IMR-90 (cell line): ENCODE results near the gene SMC1B. TPM values are rescaled to one million over a fixed set of nuclear protein-coding genes. Genes with fewer than 3 reads are reported as not detected.

ENCODE experiments used
- ATAC-seq: fragments of 200-7000 bp; cut with Tn5 transposase; 2 replicates; pipeline ENCODE4 v1.9.1; 2020; ENCODE audit warnings: low read depth, mild to moderate bottlenecking, moderate library complexity
- BruUV-seq: library from RNA; stranded (reverse); fragments of 400-500 nt; replicated peaks from 2 replicates; lab custom pipeline; 2021; lab: Mats Ljungman, UMichigan
- CTCF ChIA-PET: fragments of 300-600 bp; formaldehyde crosslinking; extraction: SDS; loops from one replicate; lab custom pipeline; 2021; ENCODE audit warnings: antibody characterized with exemption; lab: Yijun Ruan, JAX
- POLR2A ChIA-PET: fragments of 300-600 bp; sonication (Branson Sonifier 250); formaldehyde crosslinking; loops from one replicate; lab custom pipeline; 2022; ENCODE audit warnings: antibody characterized with exemption; ENCODE audit not compliant: unreplicated experiment; lab: Charles Lee
- DNase-seq: peaks from one replicate; pipeline ENCODE4 v3.0.0; 2013
- H2AFZ ChIP-seq: replicated peaks from 2 replicates; pipeline ENCODE3; 2013; ENCODE audit warnings: low read length, mild to moderate bottlenecking; ENCODE audit not compliant: poor library complexity
- H2AK5ac ChIP-seq: 2 replicates; pipeline ENCODE4 v1.6.1; 2013; ENCODE audit warnings: low read depth, low read length, inconsistent platforms
- H2AK9ac ChIP-seq: replicated peaks from 2 replicates; pipeline ENCODE3; 2013; ENCODE audit warnings: mild to moderate bottlenecking, low read depth, low read length, moderate library complexity; ENCODE audit not compliant: poor library complexity
- H2BK120ac ChIP-seq: 2 replicates; pipeline ENCODE4 v1.6.1; 2013; ENCODE audit warnings: low read depth, low read length, inconsistent platforms
- H2BK15ac ChIP-seq: 3 replicates; pipeline ENCODE4 v1.6.1; 2013; ENCODE audit warnings: low read depth, low read length, inconsistent platforms
- H2BK20ac ChIP-seq: 2 replicates; pipeline ENCODE4 v1.6.1; 2013; ENCODE audit warnings: low read depth, mild to moderate bottlenecking, inconsistent platforms, low read length, moderate library complexity
- H2BK5ac ChIP-seq: 2 replicates; pipeline ENCODE4 v1.6.1; 2013; ENCODE audit warnings: mild to moderate bottlenecking, low read depth, low read length, inconsistent platforms; ENCODE audit not compliant: poor library complexity, severe bottlenecking
- H3K14ac ChIP-seq: replicated peaks from 2 replicates; pipeline ENCODE4 v1.6.1; 2013; ENCODE audit warnings: low read depth, low read length, inconsistent platforms
- H3K18ac ChIP-seq: 2 replicates; pipeline ENCODE4 v1.6.1; 2013; ENCODE audit warnings: low read depth, low read length, control low read depth
- H3K23ac ChIP-seq: 2 replicates; pipeline ENCODE4 v1.6.1; 2013; ENCODE audit warnings: low read depth, low read length, inconsistent platforms
- H3K27ac ChIP-seq: 2 replicates; pipeline ENCODE4 v1.5.1; 2013; ENCODE audit warnings: mild to moderate bottlenecking, control low read depth, low read length; ENCODE audit not compliant: insufficient read depth
- H3K27me3 ChIP-seq: 2 replicates; pipeline ENCODE4 v1.6.1; 2013; ENCODE audit warnings: low read length; ENCODE audit not compliant: control insufficient read depth, insufficient read depth
- H3K36me3 ChIP-seq: 2 replicates; pipeline ENCODE4 v1.6.1; 2013; ENCODE audit warnings: low read length, mixed read lengths; ENCODE audit not compliant: control insufficient read depth, insufficient read depth
- H3K4ac ChIP-seq: 2 replicates; pipeline ENCODE4 v1.6.1; 2013; ENCODE audit warnings: low read depth, low read length, inconsistent platforms
- H3K4me1 ChIP-seq: 2 replicates; pipeline ENCODE4 v1.6.1; 2013; ENCODE audit warnings: low read length, mixed read lengths; ENCODE audit not compliant: control insufficient read depth, insufficient read depth
- H3K4me2 ChIP-seq: 2 replicates; pipeline ENCODE4 v1.6.1; 2013; ENCODE audit warnings: low read depth, mild to moderate bottlenecking, control low read depth, low read length, moderate library complexity
- H3K4me3 ChIP-seq: 2 replicates; pipeline ENCODE4 v1.5.1; 2013; ENCODE audit warnings: low read depth, mild to moderate bottlenecking, control low read depth, low read length, moderate library complexity; ENCODE audit not compliant: insufficient read depth
- H3K56ac ChIP-seq: 2 replicates; pipeline ENCODE4 v1.6.1; 2013; ENCODE audit warnings: low read length, inconsistent platforms; ENCODE audit not compliant: insufficient read depth; ENCODE audit errors: extremely low read depth
- H3K79me1 ChIP-seq, 2 experiments: 2 replicates each; pipeline ENCODE4 v1.6.1; 2013; ENCODE audit warnings: low read length in 2 of 2, inconsistent platforms in 1 of 2, low read depth in 1 of 2
- H3K9ac ChIP-seq: 2 replicates; pipeline ENCODE4 v1.6.1; 2013; ENCODE audit warnings: low read depth, low read length, control low read depth
- H3K9me1 ChIP-seq: 2 replicates; pipeline ENCODE4 v1.6.1; 2013; ENCODE audit warnings: low read length, inconsistent platforms; ENCODE audit not compliant: insufficient read depth
- H3K9me3 ChIP-seq: 2 replicates; pipeline ENCODE4 v1.6.1; 2013; ENCODE audit warnings: low read length; ENCODE audit not compliant: control insufficient read depth, insufficient read depth
- H4K20me1 ChIP-seq: 2 replicates; pipeline ENCODE4 v1.6.1; 2013; ENCODE audit warnings: low read length, inconsistent platforms; ENCODE audit not compliant: insufficient read depth
- H4K5ac ChIP-seq: 2 replicates; pipeline ENCODE4 v1.6.1; 2013; ENCODE audit warnings: mild to moderate bottlenecking, low read depth, low read length, control low read depth
- H4K8ac ChIP-seq, 2 experiments: 2 replicates each; pipeline ENCODE4 v1.6.1; 2013; ENCODE audit warnings: low read depth in 2 of 2, low read length in 2 of 2, control low read depth in 1 of 2, inconsistent platforms in 1 of 2
- H4K91ac ChIP-seq: 2 replicates; pipeline ENCODE4 v1.6.1; 2013; ENCODE audit warnings: low read depth, low read length, inconsistent platforms; ENCODE audit not compliant: insufficient read depth
- BHLHE40 ChIP-seq: fragments of 150-350 bp; IDR thresholded peaks from 2 replicates; pipeline ENCODE4 v1.6.1; 2016; ENCODE audit warnings: mild to moderate bottlenecking, low read depth, low read length
- CEBPB ChIP-seq: IDR thresholded peaks from 2 replicates; pipeline ENCODE4 v1.6.1; 2012; ENCODE audit warnings: low read depth, low read length, improper control_type of control experiment
- CHD1 ChIP-seq: IDR thresholded peaks from 2 replicates; pipeline ENCODE4 v1.6.1; 2012; ENCODE audit warnings: low read depth, low read length, improper control_type of control experiment
- CTCF ChIP-seq: conservative IDR thresholded peaks from 2 replicates; pipeline ENCODE4 v1.5.1; 2012; ENCODE audit warnings: mild to moderate bottlenecking, low read depth, low read length, improper control_type of control experiment
- ELK1 ChIP-seq: fragments of 150-350 bp; IDR thresholded peaks from 2 replicates; pipeline ENCODE4 v1.6.1; 2016; ENCODE audit warnings: low read depth, mild to moderate bottlenecking, low read length, moderate library complexity, borderline replicate concordance
- FOS ChIP-seq: fragments of 150-350 bp; IDR thresholded peaks from 2 replicates; pipeline ENCODE4 v1.6.1; 2016; ENCODE audit warnings: low read depth, low read length
- MAFK ChIP-seq: IDR thresholded peaks from 2 replicates; pipeline ENCODE4 v1.6.1; 2012; ENCODE audit warnings: low read depth, low read length, improper control_type of control experiment
- MAZ ChIP-seq: IDR thresholded peaks from 2 replicates; pipeline ENCODE4 v1.6.1; 2012; ENCODE audit warnings: low read depth, mild to moderate bottlenecking, low read length, improper control_type of control experiment, moderate library complexity, borderline replicate concordance
- MXI1 ChIP-seq: IDR thresholded peaks from 2 replicates; pipeline ENCODE4 v1.6.1; 2012; ENCODE audit warnings: low read depth, mild to moderate bottlenecking, low read length, moderate library complexity, borderline replicate concordance
- NFE2L2 ChIP-seq: fragments of 150-350 bp; IDR thresholded peaks from 2 replicates; pipeline ENCODE4 v1.6.1; 2016; ENCODE audit warnings: low read depth, mild to moderate bottlenecking, low read length
- POLR2A ChIP-seq: IDR thresholded peaks from 2 replicates; pipeline ENCODE4 v1.6.1; 2012; ENCODE audit warnings: mild to moderate bottlenecking, low read depth, low read length
- RAD21 ChIP-seq: IDR thresholded peaks from 2 replicates; pipeline ENCODE4 v1.6.1; 2012; ENCODE audit warnings: low read length, improper control_type of control experiment
- RCOR1 ChIP-seq: IDR thresholded peaks from 2 replicates; pipeline ENCODE4 v1.6.1; 2012; ENCODE audit warnings: mild to moderate bottlenecking, low read length, improper control_type of control experiment; ENCODE audit not compliant: insufficient replicate concordance
- RFX5 ChIP-seq: IDR thresholded peaks from 2 replicates; pipeline ENCODE4 v1.8.0; 2012; ENCODE audit warnings: low read depth, mild to moderate bottlenecking, low read length, moderate library complexity
- SMC3 ChIP-seq: fragments of 150-350 bp; IDR thresholded peaks from 2 replicates; pipeline ENCODE4 v1.6.1; 2016; ENCODE audit warnings: low read depth, mild to moderate bottlenecking, antibody characterized with exemption, low read length, moderate library complexity
- USF2 ChIP-seq: fragments of 150-350 bp; IDR thresholded peaks from 2 replicates; pipeline ENCODE4 v1.6.1; 2017; ENCODE audit warnings: mild to moderate bottlenecking, antibody characterized with exemption, low read length, low read depth
- WGBS, 2 experiments: methylation state at CpG; one replicate each; pipeline versions ENCODE4 v1.1.5 to v1.1.7; 2013; ENCODE audit warnings: missing lambda C conversion rate in 2 of 2; ENCODE audit not compliant: insufficient read length in 1 of 2; ENCODE audit errors: extremely low coverage in 2 of 2; 5-methylcytosine and 5-hydroxymethylcytosine counted together
- dilution Hi-C: fragments of 300-500 bp; cut with HindIII; formaldehyde crosslinking; loops from one replicate; pipeline ENCODE4 v1.14.3; 2018; ENCODE audit warnings: low sequenced_read_pairs; ENCODE audit not compliant: unreplicated experiment
- in situ Hi-C: fragments of 300-500 bp; cut with MboI; formaldehyde crosslinking; loops from 3 replicates; pipeline ENCODE4 v1.14.3; 2019; ENCODE audit warnings: low sequenced_read_pairs, inconsistent platforms, mixed read lengths
- intact Hi-C: fragments of 100-400 bp; cut with micrococcal nuclease; formaldehyde crosslinking; loops from 2 replicates; pipeline ENCODE4 v1.10.0; 2022
- polyA plus RNA-seq, 3 experiments: library from polyadenylated mRNA; depleted of rRNA; stranded (reverse); fragments of >200 nt; gene quantifications; 2 replicates each; pipeline ENCODE4 v1.2.3, GENCODE V29; 2012; ENCODE audit warnings: low replicate concordance in 1 of 3
- total RNA-seq: library from RNA; depleted of rRNA; stranded (reverse); fragments of >200 nt; gene quantifications from 2 replicates; pipeline ENCODE4 v1.2.3, GENCODE V29; 2012

The SMC1B gene
- total and polyA plus RNA-seq, 2 of the 4 experiments (the other 2 are of a cell fraction): not detected

- H3K9ac ChIP-seq: no peak overlapping the region
- no peak overlapping the region for H3K4me3 ChIP-seq
- dilution Hi-C loops: no loop called here
- H4K91ac ChIP-seq: 0 out of 2 replicates have a peak overlapping the region, but pooled peaks have one; percentile 61
- CTCF ChIA-PET: no interaction called here
- ATAC-seq: no peak
- no peak overlapping the region for H2BK20ac ChIP-seq
- no peak overlapping the region for H3K18ac ChIP-seq
- H3K4ac ChIP-seq: peak overlapping the region; percentile 72; the same call in 1 of the 2 replicates
- H4K8ac ChIP-seq: peak overlapping the region in 1 of 2 experiments; percentile 92; a peak in 1 of 4 replicates
- no peaks in the 10 kb centered on the region for H3K79me1 ChIP-seq
- POLR2A ChIA-PET: no interaction called here
- H2AK9ac ChIP-seq: peak overlapping the region; percentile 95
- H3K23ac ChIP-seq: no peak overlapping the region
- H4K5ac ChIP-seq: no peak overlapping the region
- no peaks in the 10 kb centered on the region for H4K20me1 ChIP-seq
- no peak for TF ChIP-seq CHD1
- no peak for TF ChIP-seq POLR2A
- TF ChIP-seq FOS: no peak
- no peak for TF ChIP-seq NFE2L2
- TF ChIP-seq USF2: no peak
- TF ChIP-seq ELK1: no peak
- TF ChIP-seq RFX5: no peak
- TF ChIP-seq SMC3: no peak
- TF ChIP-seq RAD21: no peak
- no peak for TF ChIP-seq BHLHE40
- no peak for TF ChIP-seq MAFK
- TF ChIP-seq CTCF: no peak
- no peak for TF ChIP-seq MXI1
- no peak for TF ChIP-seq CEBPB
- no peak for TF ChIP-seq RCOR1
- TF ChIP-seq MAZ: no peak
- H2AK5ac ChIP-seq: no peak overlapping the region
- no peak overlapping the region for H2AFZ ChIP-seq
- peaks cover under 1% of the 10 kb centered on the region; the same call in 1 of the 2 replicates for H3K27me3 ChIP-seq
- peak overlapping the region; percentile 7; the same call in 1 of the 3 replicates for H2BK15ac ChIP-seq
- in situ Hi-C loops: loop anchor here (5.0 kb wide), 1 partner anchor 168 kb away; no protein-coding TSS in a partner anchor
- intact Hi-C loops: loop anchor here (1.0 to 5.0 kb wide), 3 partner anchors 118 to 333 kb away; no protein-coding TSS in a partner anchor
- H3K14ac ChIP-seq: no peak overlapping the region
- H3K56ac ChIP-seq: peak overlapping the region; percentile 17; the same call in 1 of the 2 replicates
- no peaks in the 10 kb centered on the region for H3K9me3 ChIP-seq
- no peak for DNase-seq
- no peaks in the 10 kb centered on the region for H3K9me1 ChIP-seq
- no peak overlapping the region for H3K27ac ChIP-seq
- H3K36me3 ChIP-seq: no peaks in the 10 kb centered on the region
- no peak overlapping the region for H3K4me2 ChIP-seq
- no TSS peak for BruUV-seq
- no peak overlapping the region for H2BK5ac ChIP-seq
- H3K4me1 ChIP-seq: 0 out of 2 replicates have a peak, but pooled peaks cover 2% of the 10 kb centered on the region
- no peak overlapping the region for H2BK120ac ChIP-seq
- 100% methylated on average over 2 of the region's 6 CpGs; no CpG with 5 or more reads in 1 of the 2 experiments for WGBS, 2 experiments
These were observed 21.6 kb upstream of the SMC1B start for GRCh38 chr22:45434981-45435380.
